ENCODE data around the gene GAL3ST3. TPM values are rescaled to one million over a fixed set of nuclear protein-coding genes. Genes with fewer than 3 reads are reported as not detected.

GAL3ST3 gene
- total RNA-seq, 1 donor from 2014 or later: not detected

DNA sequence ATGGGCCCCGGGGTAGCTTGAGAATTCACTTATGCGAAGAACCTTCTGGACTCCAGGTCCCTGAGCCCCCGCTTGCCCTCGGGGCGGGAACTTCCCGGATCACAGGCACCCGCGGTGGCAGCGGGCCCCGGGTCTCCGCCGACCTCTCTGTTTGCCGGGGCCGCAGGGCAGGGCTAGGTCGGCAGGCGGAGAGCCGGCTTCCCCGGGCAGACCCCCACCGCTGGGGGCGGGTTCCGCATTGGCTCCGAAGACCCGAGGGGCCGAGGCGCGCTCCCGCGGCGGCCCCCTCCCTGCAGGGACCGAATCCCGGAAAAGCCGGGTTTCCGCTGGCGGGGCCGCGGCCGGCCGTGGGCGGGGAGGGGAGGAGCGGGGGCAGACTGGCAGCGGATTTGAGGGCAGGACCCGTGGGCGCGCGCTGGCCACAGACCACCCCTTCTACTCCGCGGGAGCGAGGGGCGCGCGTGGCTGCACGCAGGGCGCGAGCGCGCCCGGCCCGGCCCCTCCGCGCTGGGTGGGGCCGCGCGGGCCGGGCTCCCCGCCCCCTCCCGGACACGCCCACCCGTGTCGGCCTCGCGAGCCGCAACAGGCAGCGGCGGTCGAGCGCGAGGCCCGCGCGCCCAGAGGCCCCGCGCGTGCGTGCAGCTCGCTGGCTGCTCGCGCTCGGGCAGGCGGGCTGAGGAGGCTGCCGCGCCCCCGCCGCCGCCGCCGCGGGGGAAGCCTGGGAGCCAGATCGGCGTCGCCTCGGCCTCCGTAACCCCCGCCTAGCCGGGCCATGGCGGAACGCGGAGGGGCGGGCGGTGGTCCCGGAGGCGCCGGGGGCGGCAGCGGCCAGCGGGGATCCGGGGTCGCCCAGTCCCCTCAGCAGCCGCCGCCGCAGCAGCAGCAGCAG is 21.0 kb upstream of the GAL3ST3 start, which contains the start of gene PACS1:
PACS1 (plus strand) TSS at position 558 of the 889 bp plus-strand sequence; CDS start at position 773, 215 bp downstream.
- peak; percentile 80 for DNase-seq (ENCODE audit: low spot score)

DNA sequence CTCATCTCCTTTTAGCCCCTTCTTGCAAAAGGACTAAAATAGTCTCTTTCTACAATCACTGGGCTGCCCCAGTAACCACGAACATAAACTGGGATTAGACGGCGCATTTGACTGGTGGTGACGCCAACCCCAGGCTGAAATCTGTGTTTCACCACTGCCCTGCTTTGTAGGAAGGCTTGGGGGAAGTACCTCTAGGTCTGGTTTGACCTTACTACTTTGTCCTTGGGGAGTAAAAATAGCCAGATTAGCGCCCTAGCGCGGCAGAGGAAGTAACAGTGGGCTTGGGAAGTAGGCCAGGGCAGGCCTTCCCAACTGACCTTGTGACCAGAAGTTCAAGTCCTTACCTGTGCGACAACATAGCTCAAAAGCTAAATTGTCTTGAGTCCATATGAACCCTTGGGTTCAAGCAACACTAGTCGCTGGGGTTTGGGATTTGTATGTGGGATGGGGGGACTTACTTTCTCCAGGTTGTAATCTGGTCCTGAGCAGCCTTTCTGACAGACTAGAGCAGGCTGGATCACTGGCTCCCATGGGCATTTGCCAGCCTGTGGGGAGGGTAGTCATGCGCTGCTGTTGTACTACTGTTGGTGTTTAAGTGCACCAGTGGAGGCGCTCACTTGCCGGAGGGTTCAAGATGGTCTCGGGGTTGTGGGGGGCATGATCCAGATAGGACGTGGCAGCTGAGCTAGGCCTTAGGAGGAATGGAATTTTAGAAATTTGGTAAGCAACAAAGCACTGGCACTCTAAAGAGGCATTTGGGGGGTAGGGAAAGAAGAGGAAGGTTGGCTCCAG is 20.2 kb upstream of the GAL3ST3 start:
- no peak for DNase-seq (ENCODE audit: low spot score)

GRCh38 chr11:66068154-66068821 is 19.3 kb upstream of the GAL3ST3 start:
- DNase-seq (ENCODE audit: low spot score): no peak

DNA sequence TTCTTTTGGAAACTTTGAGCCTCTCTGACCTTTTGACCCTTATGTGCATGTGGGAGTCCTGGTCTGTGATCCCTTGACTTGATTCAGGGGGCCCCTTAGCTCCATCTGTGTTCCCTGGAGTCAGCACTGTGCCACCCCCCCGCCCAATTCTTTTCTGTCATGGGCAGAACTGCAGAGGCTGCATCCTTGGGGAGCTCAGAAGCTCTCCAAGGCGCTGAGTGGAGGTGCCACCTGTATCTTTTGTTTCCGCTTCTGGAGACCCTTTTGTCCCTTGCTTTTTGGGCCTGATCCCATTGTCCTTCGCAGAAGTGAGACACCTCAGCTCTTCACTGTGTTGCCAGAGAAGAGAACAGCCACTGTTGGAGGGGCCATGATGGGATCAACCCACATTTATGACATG is 18.7 kb upstream of the GAL3ST3 start:
- DNase-seq (ENCODE audit: low spot score): no peak

- no peak for DNase-seq (ENCODE audit: low spot score)
Observed at GRCh38 chr11:66066751-66067150, 17.8 kb upstream of the GAL3ST3 start.

DNA sequence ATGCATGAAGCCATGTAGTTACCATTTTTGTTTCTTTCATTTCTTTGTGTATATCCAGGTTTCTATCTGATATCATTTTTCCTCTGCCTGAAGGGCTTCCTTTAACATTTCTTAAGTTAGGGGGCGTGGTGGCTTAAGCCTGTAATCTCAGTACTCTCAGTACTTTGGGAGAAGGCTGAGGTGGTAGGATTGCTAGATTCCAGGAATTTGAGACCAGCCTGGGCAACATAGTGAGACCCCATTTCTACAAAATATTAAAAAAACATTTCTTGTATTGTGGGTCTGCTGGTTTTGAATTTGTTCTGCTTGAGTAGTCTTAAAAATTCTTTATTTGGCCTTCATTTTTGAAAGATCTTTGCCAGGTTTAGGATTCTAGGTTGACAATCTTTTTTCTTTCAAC is 15.6 kb upstream of the GAL3ST3 start:
- DNase-seq (ENCODE audit: low spot score): no peak

- no peak for DNase-seq (ENCODE audit: low spot score)
Observed at GRCh38 chr11:66063900-66064299, 14.9 kb upstream of the GAL3ST3 start.

DNA sequence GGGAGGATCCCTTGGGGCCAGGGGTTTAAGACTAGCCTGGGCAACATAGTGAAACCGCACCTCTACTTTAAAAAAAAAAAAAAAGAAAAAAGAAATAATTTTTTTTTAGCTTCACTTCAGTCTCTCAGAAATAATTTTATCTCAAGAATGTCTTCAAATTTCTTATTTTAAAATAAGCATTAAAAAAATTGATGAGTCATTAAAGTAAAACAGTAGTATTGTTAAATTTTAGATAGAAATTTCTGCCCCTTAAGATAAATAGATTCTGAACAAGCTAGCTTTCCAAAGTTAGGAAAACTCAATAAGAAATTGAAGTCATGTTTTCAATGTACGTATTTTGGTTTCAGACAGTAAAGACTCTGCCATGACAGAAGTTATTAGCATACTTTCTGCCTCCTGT is 13.4 kb upstream of the GAL3ST3 start:
- DNase-seq (ENCODE audit: low spot score): no peak

GRCh38 chr11:66061268-66061667 is 12.3 kb upstream of the GAL3ST3 start:
- no peak for DNase-seq (ENCODE audit: low spot score)

- DNase-seq (ENCODE audit: low spot score): no peak
Observed at GRCh38 chr11:66059966-66060680, 11.2 kb upstream of the GAL3ST3 start.

GRCh38 chr11:66056501-66056900 is 7.5 kb upstream of the GAL3ST3 start:
- DNase-seq (ENCODE audit: low spot score): no peak

- DNase-seq (ENCODE audit: low spot score): no peak
Observed at GRCh38 chr11:66055021-66055420, 6.1 kb upstream of the GAL3ST3 start.

- no peak for DNase-seq (ENCODE audit: low spot score)
Observed at GRCh38 chr11:66052664-66052982, 3.7 kb upstream of the GAL3ST3 start.

DNA sequence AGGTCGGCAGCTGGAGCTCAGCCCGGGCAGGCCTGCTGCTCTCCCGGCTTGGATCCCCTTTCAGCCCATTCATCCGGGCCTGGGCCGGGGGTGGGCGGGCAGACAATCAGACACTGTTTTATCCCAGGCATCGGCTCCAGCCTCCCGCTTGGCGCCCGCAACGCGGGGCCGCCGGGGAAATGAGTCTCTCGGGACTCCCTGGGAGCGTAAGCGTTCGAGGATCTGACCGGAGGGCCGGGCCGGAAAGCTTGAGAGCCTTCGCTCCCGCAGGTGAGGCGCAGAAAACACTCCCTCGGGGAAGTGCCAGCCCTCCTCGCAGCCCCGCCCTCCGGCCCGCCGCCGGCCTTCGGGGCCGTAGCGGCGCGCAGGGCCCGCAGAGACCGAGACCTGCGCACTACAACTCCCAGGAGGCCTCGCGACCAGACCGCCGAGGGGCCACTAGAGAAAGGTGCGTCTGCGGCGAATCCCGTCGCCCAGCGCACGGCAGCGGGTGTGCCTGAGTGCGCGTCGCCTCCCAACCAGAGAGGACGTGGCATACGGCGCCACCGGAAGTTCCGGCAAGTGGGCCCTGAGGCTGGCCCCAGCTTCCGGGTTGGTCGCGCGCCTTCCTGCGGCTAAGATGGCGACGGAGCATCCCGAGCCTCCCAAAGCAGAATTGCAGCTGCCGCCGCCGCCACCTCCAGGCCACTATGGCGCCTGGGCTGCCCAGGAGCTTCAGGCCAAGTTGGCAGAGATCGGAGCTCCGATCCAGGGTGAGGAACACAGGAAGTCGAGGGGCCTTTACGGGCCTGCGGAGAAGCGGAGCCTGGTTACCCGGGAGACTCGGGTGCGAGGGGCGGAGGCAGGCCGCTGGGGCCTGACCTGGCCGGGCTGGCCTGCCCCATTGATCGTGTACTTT is 3.1 kb upstream of the GAL3ST3 start, which contains the start of gene SF3B2:
SF3B2 (plus strand) TSS at position 599 of the 898 bp plus-strand sequence; CDS start at position 620, 21 bp downstream.
- peak; percentile 98 for DNase-seq (ENCODE audit: low spot score)

- no peak for DNase-seq (ENCODE audit: low spot score)
Observed at GRCh38 chr11:66051371-66051765, 2.4 kb upstream of the GAL3ST3 start.

DNA sequence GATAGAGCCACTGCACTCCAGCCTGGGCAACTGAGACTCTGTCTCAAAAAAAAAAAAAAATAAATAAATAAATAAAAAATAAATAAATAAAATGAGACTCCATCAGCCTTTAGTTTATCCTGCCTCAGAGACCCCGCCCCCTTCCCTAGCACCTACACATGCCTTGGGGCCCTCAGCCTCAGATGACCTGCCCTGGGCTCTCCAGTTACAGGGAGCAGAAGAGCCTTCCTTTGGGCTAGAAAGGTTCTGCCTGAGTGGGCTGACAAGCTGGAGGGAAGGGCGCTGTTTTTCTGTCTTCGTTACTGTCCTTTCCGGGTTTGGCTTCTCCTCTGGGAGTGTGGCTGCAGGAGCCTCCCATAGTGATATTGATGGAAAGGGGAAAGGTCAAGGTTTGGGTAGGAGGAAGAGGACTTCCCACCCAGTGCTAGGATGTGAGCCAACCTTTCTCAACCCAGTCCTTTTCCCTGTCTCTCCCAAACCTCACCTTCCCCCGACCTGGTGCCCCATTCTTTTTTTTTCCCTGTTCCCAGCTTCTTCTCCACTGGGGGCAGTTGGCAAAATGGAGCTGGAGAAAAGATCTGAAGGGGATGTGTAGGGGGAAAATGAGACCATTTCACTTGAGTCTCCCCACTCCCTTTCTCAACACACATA is 1.7 kb upstream of the GAL3ST3 start:
- DNase-seq (ENCODE audit: low spot score): no peak

GRCh38 chr11:66047541-66048365 is 1.2 kb downstream of the GAL3ST3 start:
- DNase-seq (ENCODE audit: low spot score): no peak

GRCh38 chr11:66046901-66047300 is 2.1 kb downstream of the GAL3ST3 start:
- no peak for DNase-seq (ENCODE audit: low spot score)

DNA sequence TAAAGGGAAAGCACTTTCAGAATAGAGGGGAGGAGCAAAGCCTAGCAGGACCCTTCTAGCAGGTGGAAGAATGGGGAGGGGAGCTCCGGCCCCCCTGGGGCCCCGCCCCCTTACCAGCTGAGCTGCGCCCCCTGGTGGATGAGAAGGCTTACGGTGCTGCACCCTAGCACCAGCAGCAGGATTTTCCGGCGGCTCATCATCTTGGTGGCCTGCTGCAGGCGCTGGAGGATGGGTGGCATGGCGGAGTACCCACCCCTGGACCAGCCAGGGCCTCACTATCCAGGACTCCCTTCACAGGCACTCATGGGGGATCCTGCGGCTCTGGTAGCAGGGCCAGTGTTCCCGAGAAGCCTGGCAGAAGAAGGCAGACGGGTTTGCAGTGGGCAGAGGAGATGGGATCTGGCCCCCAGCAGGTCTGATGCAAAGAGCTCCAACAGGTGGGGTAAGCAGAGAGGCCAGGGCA is 3.8 kb downstream of the GAL3ST3 start:
- DNase-seq (ENCODE audit: low spot score): peak; percentile 68

All from ureter (tissue), 1 donor.